ENCODE data around the gene IFIT2. TPM values are rescaled to one million over a fixed set of nuclear protein-coding genes. Genes with fewer than 3 reads are reported as not detected.

The IFIT2 gene
- polyA plus RNA-seq, 1 of the 3 experiments (the other 2 are of a cell fraction) = 0.99 TPM

DNA sequence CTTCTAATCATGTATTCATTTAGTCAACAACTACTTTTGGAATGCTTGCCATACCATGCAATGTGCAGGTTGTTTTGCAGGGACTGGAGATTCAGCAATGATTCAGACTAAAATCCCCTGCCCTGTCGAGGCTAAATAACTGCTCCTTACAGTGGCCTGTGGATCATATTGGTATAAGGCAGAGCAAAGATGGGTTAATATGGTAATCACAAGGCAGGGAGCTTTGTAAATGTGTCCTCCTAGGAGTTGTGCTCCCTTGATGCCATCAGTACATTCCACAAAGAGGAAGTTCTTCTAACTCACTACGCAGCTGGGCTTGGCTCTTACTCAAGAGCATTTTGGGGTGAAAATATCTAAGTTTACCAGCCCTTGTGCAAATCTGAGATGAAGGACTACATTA is 614 bp upstream of the IFIT2 start:
- H2AFZ ChIP-seq (ENCODE audit: low read depth) = peak overlapping the region; percentile 81
- TF ChIP-seq, protein P1, sequence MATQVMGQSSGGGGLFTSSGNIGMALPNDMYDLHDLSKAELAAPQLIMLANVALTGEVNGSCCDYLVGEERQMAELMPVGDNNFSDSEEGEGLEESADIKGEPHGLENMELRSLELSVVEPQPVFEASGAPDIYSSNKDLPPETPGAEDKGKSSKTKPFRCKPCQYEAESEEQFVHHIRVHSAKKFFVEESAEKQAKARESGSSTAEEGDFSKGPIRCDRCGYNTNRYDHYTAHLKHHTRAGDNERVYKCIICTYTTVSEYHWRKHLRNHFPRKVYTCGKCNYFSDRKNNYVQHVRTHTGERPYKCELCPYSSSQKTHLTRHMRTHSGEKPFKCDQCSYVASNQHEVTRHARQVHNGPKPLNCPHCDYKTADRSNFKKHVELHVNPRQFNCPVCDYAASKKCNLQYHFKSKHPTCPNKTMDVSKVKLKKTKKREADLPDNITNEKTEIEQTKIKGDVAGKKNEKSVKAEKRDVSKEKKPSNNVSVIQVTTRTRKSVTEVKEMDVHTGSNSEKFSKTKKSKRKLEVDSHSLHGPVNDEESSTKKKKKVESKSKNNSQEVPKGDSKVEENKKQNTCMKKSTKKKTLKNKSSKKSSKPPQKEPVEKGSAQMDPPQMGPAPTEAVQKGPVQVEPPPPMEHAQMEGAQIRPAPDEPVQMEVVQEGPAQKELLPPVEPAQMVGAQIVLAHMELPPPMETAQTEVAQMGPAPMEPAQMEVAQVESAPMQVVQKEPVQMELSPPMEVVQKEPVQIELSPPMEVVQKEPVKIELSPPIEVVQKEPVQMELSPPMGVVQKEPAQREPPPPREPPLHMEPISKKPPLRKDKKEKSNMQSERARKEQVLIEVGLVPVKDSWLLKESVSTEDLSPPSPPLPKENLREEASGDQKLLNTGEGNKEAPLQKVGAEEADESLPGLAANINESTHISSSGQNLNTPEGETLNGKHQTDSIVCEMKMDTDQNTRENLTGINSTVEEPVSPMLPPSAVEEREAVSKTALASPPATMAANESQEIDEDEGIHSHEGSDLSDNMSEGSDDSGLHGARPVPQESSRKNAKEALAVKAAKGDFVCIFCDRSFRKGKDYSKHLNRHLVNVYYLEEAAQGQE (IDR thresholded peaks at IDR 0.05; ENCODE audit: low read depth, low read length) = no peak
- TF ChIP-seq RFX5 (IDR thresholded peaks at IDR 0.05; ENCODE audit: low read length) = no peak
- TF ChIP-seq GABPA (IDR thresholded peaks at IDR 0.05; ENCODE audit: low read depth) = no peak
- TF ChIP-seq FOXM1 (IDR thresholded peaks at IDR 0.05; ENCODE audit: low read depth) = no peak
- TF ChIP-seq ELF1 (IDR thresholded peaks at IDR 0.05) = no peak
- TF ChIP-seq NRF1 (IDR thresholded peaks at IDR 0.05; ENCODE audit: low read depth, low read length) = no peak
- TF ChIP-seq YY1 (IDR thresholded peaks at IDR 0.05; ENCODE audit: low read depth) = no peak
- TF ChIP-seq, protein P2, sequence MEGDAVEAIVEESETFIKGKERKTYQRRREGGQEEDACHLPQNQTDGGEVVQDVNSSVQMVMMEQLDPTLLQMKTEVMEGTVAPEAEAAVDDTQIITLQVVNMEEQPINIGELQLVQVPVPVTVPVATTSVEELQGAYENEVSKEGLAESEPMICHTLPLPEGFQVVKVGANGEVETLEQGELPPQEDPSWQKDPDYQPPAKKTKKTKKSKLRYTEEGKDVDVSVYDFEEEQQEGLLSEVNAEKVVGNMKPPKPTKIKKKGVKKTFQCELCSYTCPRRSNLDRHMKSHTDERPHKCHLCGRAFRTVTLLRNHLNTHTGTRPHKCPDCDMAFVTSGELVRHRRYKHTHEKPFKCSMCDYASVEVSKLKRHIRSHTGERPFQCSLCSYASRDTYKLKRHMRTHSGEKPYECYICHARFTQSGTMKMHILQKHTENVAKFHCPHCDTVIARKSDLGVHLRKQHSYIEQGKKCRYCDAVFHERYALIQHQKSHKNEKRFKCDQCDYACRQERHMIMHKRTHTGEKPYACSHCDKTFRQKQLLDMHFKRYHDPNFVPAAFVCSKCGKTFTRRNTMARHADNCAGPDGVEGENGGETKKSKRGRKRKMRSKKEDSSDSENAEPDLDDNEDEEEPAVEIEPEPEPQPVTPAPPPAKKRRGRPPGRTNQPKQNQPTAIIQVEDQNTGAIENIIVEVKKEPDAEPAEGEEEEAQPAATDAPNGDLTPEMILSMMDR (IDR thresholded peaks at IDR 0.05) = no peak
- TF ChIP-seq, protein P3, sequence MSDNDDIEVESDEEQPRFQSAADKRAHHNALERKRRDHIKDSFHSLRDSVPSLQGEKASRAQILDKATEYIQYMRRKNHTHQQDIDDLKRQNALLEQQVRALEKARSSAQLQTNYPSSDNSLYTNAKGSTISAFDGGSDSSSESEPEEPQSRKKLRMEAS (IDR thresholded peaks at IDR 0.05; ENCODE audit: low read depth) = no peak
- TF ChIP-seq, protein P4, sequence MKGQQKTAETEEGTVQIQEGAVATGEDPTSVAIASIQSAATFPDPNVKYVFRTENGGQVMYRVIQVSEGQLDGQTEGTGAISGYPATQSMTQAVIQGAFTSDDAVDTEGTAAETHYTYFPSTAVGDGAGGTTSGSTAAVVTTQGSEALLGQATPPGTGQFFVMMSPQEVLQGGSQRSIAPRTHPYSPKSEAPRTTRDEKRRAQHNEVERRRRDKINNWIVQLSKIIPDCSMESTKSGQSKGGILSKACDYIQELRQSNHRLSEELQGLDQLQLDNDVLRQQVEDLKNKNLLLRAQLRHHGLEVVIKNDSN (IDR thresholded peaks at IDR 0.05; ENCODE audit: borderline replicate concordance, low read depth) = no peak
- TF ChIP-seq JUND (IDR thresholded peaks at IDR 0.05) = no peak
- CTCF ChIA-PET = interaction anchor here (1.1 kb wide), 1 partner anchor 11 kb away, joined by 3 read pairs; no protein-coding TSS in a partner anchor
- H3K9me2 ChIP-seq = no peaks in the 10 kb centered on the region
- peak overlapping the region; percentile 45 to 54; a peak in 3 of 4 replicates for H3K4me3 ChIP-seq (ENCODE audit: low read depth in 2 of 2, low read length in 1 of 2)
- H3F3A ChIP-seq (replicated peaks; ENCODE audit: insufficient read depth) = no peaks in the 10 kb centered on the region
- peak overlapping the region; percentile 67 for H3K9ac ChIP-seq
- no peaks in the 10 kb centered on the region for H4K20me1 ChIP-seq (ENCODE audit: insufficient read depth)
- peaks cover 5 to 6% of the 10 kb centered on the region in 2 experiments; a peak in 3 of 4 replicates for H3K4me1 ChIP-seq (ENCODE audit: control insufficient read depth in 1 of 2, insufficient read depth in 2 of 2, low read depth in 1 of 2, low read length in 1 of 2)
- no peaks in the 10 kb centered on the region for H3K79me2 ChIP-seq (ENCODE audit: insufficient read depth)
- POLR2A ChIA-PET = interaction anchor here (0.6 kb wide), 1 partner anchor 88 kb away, joined by 6 read pairs; no protein-coding TSS in a partner anchor
- H3K27ac ChIP-seq (ENCODE audit: low read depth in 2 of 2, low read length in 1 of 2) = peak overlapping the region; percentile 79 to 87
- H3K27me3 ChIP-seq (ENCODE audit: insufficient read depth) = no peaks in the 10 kb centered on the region
- WGBS (ENCODE audit: low lambda C conversion rate) = 53% methylated on average over 2 of the region's 2 CpGs
- DNase-seq = no peak
- peak overlapping the region; percentile 76 for H3K4me2 ChIP-seq
- peaks cover 0 to 3% of the 10 kb centered on the region in 2 experiments for H3K36me3 ChIP-seq (replicated peaks in 1 of 2; ENCODE audit: control insufficient read depth in 1 of 2, insufficient read depth in 2 of 2, low read length in 1 of 2)
- no peaks in the 10 kb centered on the region for H3K9me3 ChIP-seq
